Left ventricle myocardium inferior (tissue), 1 donor: ENCODE measurements around the gene HRG. TPM values are rescaled to one million over a fixed set of nuclear protein-coding genes. Genes with fewer than 3 reads are reported as not detected.

Experiments used
- DNase-seq: peaks from one replicate; pipeline ENCODE4 v3.0.0-alpha.2; 2020
- H3K27ac ChIP-seq: fragments of 200-600 bp; replicated peaks from 2 replicates; pipeline ENCODE4 v1.8.0; 2021
- H3K27me3 ChIP-seq: fragments of 200-600 bp; 2 replicates; pipeline ENCODE4 v1.8.0; 2021; ENCODE audit warnings: low read depth
- H3K36me3 ChIP-seq: fragments of 200-600 bp; 2 replicates; pipeline ENCODE4 v1.8.0; 2021
- H3K4me1 ChIP-seq: fragments of 200-600 bp; 2 replicates; pipeline ENCODE4 v1.8.0; 2021
- H3K4me3 ChIP-seq: fragments of 200-600 bp; 2 replicates; pipeline ENCODE4 v1.8.0; 2021; ENCODE audit warnings: mild to moderate bottlenecking, moderate library complexity
- H3K9me3 ChIP-seq: fragments of 200-600 bp; replicated peaks from 2 replicates; pipeline ENCODE4 v1.8.0; 2021
- intact Hi-C: fragments of 100-400 bp; cut with micrococcal nuclease; formaldehyde crosslinking; loops from one replicate; pipeline ENCODE4 v1.11.0; 2022
- total RNA-seq: library from RNA; stranded (reverse); fragmentation: NEBNext Ultra II Directional; extraction: Animal tissue kit (Norgen Biotek cat#: 25700); gene quantifications from one replicate; pipeline ENCODE4 v1.2.1, GENCODE V29; 2021
- TF ChIP-seq, protein P1 (sequence below): fragments of 200-600 bp; IDR thresholded peaks from 2 replicates; pipeline ENCODE4 v1.8.0; 2021; ENCODE audit warnings: antibody characterized with exemption, mild to moderate bottlenecking, borderline replicate concordance
- donor health status: DM: no; HTN: yes; CAD: no; lungs with severe emphysema.

Gene HRG
- total RNA-seq, 1 donor from 2014 or later: not detected

DNA sequence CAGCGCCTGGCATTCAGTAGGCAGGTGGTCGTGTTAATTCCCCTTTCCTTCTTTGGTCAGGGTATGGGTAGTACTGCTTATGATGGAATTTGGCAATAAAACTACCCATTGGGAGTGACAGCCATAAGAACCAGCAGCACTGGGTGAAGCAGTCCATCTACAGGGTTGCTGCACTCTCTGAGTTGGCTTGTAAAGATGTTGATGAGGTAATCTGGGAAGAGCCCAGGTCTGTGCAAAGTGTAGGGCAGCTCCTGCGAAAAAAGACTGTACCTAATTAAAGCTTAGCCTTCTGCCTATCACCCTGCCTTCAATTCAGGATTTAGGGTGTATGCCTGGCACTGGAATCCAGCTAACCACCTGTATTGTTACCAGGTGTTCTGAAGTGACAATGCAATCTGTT is 30.3 kb upstream of the HRG start:
- Histone ChIP-seq H3K4me1 (peaks cover 10% of the 10 kb centered on the region), H3K27me3 (peaks cover 7% of the 10 kb centered on the region), H3K36me3 (no peaks in the 10 kb centered on the region), H3K4me3 (no peak overlapping the region), H3K9me3 (no peaks in the 10 kb centered on the region), H3K27ac (no peak overlapping the region)
- intact Hi-C loops: no loop called here
- TF ChIP-seq, protein P1, sequence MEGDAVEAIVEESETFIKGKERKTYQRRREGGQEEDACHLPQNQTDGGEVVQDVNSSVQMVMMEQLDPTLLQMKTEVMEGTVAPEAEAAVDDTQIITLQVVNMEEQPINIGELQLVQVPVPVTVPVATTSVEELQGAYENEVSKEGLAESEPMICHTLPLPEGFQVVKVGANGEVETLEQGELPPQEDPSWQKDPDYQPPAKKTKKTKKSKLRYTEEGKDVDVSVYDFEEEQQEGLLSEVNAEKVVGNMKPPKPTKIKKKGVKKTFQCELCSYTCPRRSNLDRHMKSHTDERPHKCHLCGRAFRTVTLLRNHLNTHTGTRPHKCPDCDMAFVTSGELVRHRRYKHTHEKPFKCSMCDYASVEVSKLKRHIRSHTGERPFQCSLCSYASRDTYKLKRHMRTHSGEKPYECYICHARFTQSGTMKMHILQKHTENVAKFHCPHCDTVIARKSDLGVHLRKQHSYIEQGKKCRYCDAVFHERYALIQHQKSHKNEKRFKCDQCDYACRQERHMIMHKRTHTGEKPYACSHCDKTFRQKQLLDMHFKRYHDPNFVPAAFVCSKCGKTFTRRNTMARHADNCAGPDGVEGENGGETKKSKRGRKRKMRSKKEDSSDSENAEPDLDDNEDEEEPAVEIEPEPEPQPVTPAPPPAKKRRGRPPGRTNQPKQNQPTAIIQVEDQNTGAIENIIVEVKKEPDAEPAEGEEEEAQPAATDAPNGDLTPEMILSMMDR: no peak
- no peak for DNase-seq

DNA sequence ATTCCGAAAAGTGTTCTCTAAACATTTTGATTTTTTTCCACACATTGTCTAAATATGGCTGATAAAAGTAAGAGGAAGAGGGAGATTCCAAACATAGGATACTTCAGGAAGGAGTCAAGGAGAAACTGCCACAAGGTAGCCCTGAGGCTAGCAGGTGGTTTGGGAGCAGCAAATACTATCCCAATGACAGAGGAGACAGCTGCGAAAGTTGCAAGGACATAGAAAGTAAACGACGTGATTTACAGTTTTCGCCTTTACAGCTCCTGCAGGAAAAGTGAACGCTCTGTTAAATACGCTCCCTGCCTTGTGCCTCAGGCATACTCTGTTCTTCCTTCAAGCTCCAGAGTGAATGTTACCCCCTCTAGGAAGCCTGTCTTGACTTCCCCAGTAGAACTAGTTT is 29.3 kb upstream of the HRG start:
- Histone ChIP-seq H3K4me1 (peaks cover 13% of the 10 kb centered on the region), H3K27me3 (peaks cover 7% of the 10 kb centered on the region), H3K9me3 (no peaks in the 10 kb centered on the region), H3K27ac (no peak overlapping the region), H3K36me3 (no peaks in the 10 kb centered on the region), H3K4me3 (no peak overlapping the region)
- no peak for DNase-seq
- TF ChIP-seq, protein P1: no peak
- intact Hi-C loops: no loop called here

GRCh38 chr3:186637686-186638085 is 28.1 kb upstream of the HRG start:
- intact Hi-C loops: no loop called here
- DNase-seq: no peak
- no peaks in the 10 kb centered on the region for H3K36me3 ChIP-seq
- H3K9me3 ChIP-seq: no peaks in the 10 kb centered on the region
- H3K4me1 ChIP-seq: peaks cover 13% of the 10 kb centered on the region
- peaks cover 18% of the 10 kb centered on the region for H3K27me3 ChIP-seq
- H3K27ac ChIP-seq: no peak overlapping the region
- H3K4me3 ChIP-seq: no peak overlapping the region
- TF ChIP-seq, protein P1: no peak

DNA sequence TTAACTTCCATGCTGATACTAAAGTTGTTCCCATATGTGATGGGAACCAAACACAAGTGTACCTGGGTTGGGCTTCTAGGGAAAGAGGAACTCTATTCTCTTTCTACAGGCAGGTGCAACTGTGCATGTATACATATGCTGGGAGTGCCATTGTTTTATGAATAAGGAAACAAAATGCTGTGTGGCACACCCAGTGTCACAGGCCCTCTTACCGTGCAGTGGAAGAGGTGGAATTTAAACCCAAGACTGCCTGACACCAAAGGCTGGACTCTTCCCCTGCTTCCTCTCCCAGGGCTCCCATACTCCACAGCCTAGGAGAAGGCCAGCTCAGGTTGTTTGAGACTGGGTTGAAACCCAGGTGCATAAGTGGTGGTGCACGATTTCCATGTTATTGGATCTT is 27.6 kb upstream of the HRG start:
- Histone ChIP-seq H3K9me3 (no peaks in the 10 kb centered on the region), H3K4me3 (no peak overlapping the region), H3K4me1 (peaks cover 13% of the 10 kb centered on the region), H3K27me3 (peaks cover 20% of the 10 kb centered on the region), H3K36me3 (no peaks in the 10 kb centered on the region), H3K27ac (no peak overlapping the region)
- intact Hi-C loops: no loop called here
- TF ChIP-seq, protein P1: no peak
- DNase-seq: no peak

DNA sequence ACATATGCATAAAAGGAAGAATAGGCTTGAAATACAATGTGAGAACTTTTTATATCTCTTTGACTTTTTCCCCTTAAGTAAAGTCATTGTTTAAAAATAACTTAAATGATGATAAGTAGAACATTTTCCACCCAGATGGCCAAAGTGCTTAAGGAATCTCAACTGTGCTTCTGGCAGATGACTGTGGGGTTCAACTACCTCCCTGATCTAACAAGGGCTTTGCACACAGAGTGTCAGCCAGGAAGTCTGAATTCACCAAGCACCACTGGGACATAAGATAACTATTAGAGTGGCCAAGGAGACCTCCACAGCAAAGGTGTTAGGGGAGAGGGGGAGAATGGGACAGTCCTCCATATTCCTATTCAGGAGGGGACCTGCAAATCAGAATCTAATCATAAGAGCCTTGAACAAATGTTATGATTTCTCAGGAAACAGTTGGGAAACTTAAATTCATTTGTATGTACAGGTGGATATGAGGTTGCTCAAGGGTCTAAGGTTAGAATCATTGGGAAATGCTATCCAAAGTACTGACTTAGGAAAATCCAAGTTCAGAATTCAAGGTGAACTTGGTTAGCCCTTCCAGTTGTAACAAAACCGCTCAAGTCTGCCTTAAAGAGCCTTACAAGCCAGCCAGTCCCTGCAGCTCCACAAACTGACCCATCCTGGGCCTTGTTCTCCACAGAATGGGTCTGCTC is 25.9 kb upstream of the HRG start, which contains the start of gene FETUB:
Gene FETUB, plus strand, starts transcription at position 622 of the 695 bp plus-strand sequence. Its CDS starts 62 bp downstream, at position 684.
- H3K9me3 ChIP-seq: no peaks in the 10 kb centered on the region
- H3K4me3 ChIP-seq: no peak within 1 kb of the TSS
- no peak within 1 kb of the TSS for H3K27ac ChIP-seq
- H3K36me3 ChIP-seq: no peaks in the 10 kb centered on the region
- no peak for DNase-seq
- peaks cover 20% of the 10 kb centered on the region for H3K27me3 ChIP-seq
- intact Hi-C loops: no loop called here
- peaks cover 13% of the 10 kb centered on the region for H3K4me1 ChIP-seq
- TF ChIP-seq, protein P1: no peak
